Kidney (tissue), 14 donors: ENCODE measurements around the gene DBN1. TPM values are rescaled to one million over a fixed set of nuclear protein-coding genes. Genes with fewer than 3 reads are reported as not detected.

Experiments used
- DNase-seq, 5 donors: peaks; one replicate each; pipeline ENCODE4 v3.0.0-alpha.2; 2013 to 2020
- FAIRE-seq: peaks from 2 replicates; lab custom pipeline; 2012; peaks lifted over from hg19 to GRCh38; lab: Jason Lieb, UNC
- H3K27ac ChIP-seq, 2 donors: one replicate each; pipeline ENCODE4 v1.7.0; 2013; ENCODE audit warnings: low read depth in 2 of 2, low read length in 2 of 2, inconsistent platforms in 1 of 2
- H3K27me3 ChIP-seq: one replicate; pipeline ENCODE4 v1.7.1; 2013; ENCODE audit warnings: low read length, inconsistent platforms; ENCODE audit not compliant: control insufficient read depth, insufficient read depth
- H3K36me3 ChIP-seq, 3 donors: one replicate each; pipeline versions ENCODE4 v1.7.0 to v1.7.1; 2013; ENCODE audit warnings: low read length in 3 of 3, control low read depth in 1 of 3, inconsistent platforms in 1 of 3; ENCODE audit not compliant: insufficient read depth in 3 of 3, control insufficient read depth in 2 of 3
- H3K4me1 ChIP-seq, 3 donors: one replicate each; pipeline versions ENCODE4 v1.7.0 to v1.7.1; 2013; ENCODE audit warnings: low read length in 3 of 3, inconsistent platforms in 1 of 3, low read depth in 1 of 3; ENCODE audit not compliant: control insufficient read depth in 2 of 3, insufficient read depth in 2 of 3
- H3K4me3 ChIP-seq, 3 donors: one replicate each; pipeline versions ENCODE4 v1.7.0 to v1.8.1; 2013; ENCODE audit warnings: low read length in 3 of 3, control low read depth in 1 of 3, inconsistent platforms in 1 of 3
- H3K9ac ChIP-seq, 3 donors: one replicate each; pipeline versions ENCODE4 v1.7.0 to v1.7.1; 2013; ENCODE audit warnings: low read length in 3 of 3, control low read depth in 1 of 3, inconsistent platforms in 1 of 3
- H3K9me3 ChIP-seq, 3 donors: one replicate each; pipeline versions ENCODE4 v1.7.0 to v1.7.1; 2013; ENCODE audit warnings: low read length in 3 of 3, control low read depth in 1 of 3, inconsistent platforms in 1 of 3; ENCODE audit not compliant: control insufficient read depth in 2 of 3, insufficient read depth in 1 of 3
- CTCF ChIP-seq: IDR thresholded peaks from 3 replicates; pipeline ENCODE4 v1.5.1; 2012; ENCODE audit warnings: mild to moderate bottlenecking, moderate library complexity, borderline replicate concordance; ENCODE audit not compliant: insufficient read depth; ENCODE audit errors: extremely low read depth
- intact Hi-C: fragments of 100-400 bp; cut with DNase I; formaldehyde crosslinking; loops from one replicate; pipeline ENCODE4 v1.11.1; 2022
- polyA plus RNA-seq: library from polyadenylated mRNA; stranded (reverse); fragments of 350-450 nt; fragmentation: Illumina TruSeq; extraction: RNeasy Lipid Tissue Mini Kit (QIAGEN cat#74804); gene quantifications from one replicate; pipeline ENCODE4 v1.2.3, GENCODE V29; 2014; ENCODE audit warnings: low read depth, low replicate concordance; ENCODE audit not compliant: insufficient read depth
- total RNA-seq: library from RNA; stranded (reverse); fragmentation: NEBNext Ultra II Directional; extraction: Animal tissue kit (Norgen Biotek cat#: 25700); gene quantifications from one replicate; pipeline ENCODE4 v1.2.1, GENCODE V29; 2021
- donor health status: control.
- donor health status: control.
- donor health status: control.
- donor health status: control.
- donor health status: control.
- donor health status: DM: yes; HTN: yes; CAD: no.
- donor health status: Normal renal cell carcinoma (clear cell type).

The DBN1 gene
- total and polyA plus RNA-seq, 2 donors from 2014 or later: 56.5 to 64.2 TPM

GRCh38 chr5:177445052-177445916, 28.1 kb downstream of the DBN1 start:
- intact Hi-C loops: no loop called here
- Histone ChIP-seq H3K4me3 (no peak overlapping the region), H3K36me3 (no peaks in the 10 kb centered on the region), H3K27ac (no peak overlapping the region), H3K27me3 (no peaks in the 10 kb centered on the region), H3K9me3 (no peaks in the 10 kb centered on the region), H3K9ac (no peak overlapping the region), H3K4me1 (peaks cover 0 to 11% (median 6%) of the 10 kb centered on the region in 3 donors)
- FAIRE-seq: no peak
- TF ChIP-seq CTCF: no peak
- DNase-seq: no peak

GRCh38 chr5:177444106-177445051, 29.1 kb downstream of the DBN1 start:
- H3K36me3 ChIP-seq: no peaks in the 10 kb centered on the region
- peaks cover 0 to 11% (median 6%) of the 10 kb centered on the region in 3 donors for H3K4me1 ChIP-seq
- no peak overlapping the region for H3K4me3 ChIP-seq
- H3K27ac ChIP-seq: no peak overlapping the region
- H3K9ac ChIP-seq: no peak overlapping the region
- FAIRE-seq (no peak), DNase-seq (peak in 1 of 5 donors; percentile 48)
- H3K27me3 ChIP-seq: no peaks in the 10 kb centered on the region
- no peaks in the 10 kb centered on the region for H3K9me3 ChIP-seq
- intact Hi-C loops: no loop called here
- TF ChIP-seq CTCF: no peak

GRCh38 chr5:177443144-177443983, 30.1 kb downstream of the DBN1 start:
- Histone ChIP-seq H3K36me3 (no peaks in the 10 kb centered on the region), H3K27ac (no peak overlapping the region), H3K9ac (no peak overlapping the region), H3K27me3 (no peaks in the 10 kb centered on the region), H3K4me1 (peaks cover 0 to 11% (median 6%) of the 10 kb centered on the region in 3 donors), H3K4me3 (no peak overlapping the region), H3K9me3 (no peaks in the 10 kb centered on the region)
- intact Hi-C loops: no loop called here
- FAIRE-seq (no peak), DNase-seq (peak in 1 of 5 donors; percentile 48)
- no peak for TF ChIP-seq CTCF
